Right kidney (tissue), 9 donors: ENCODE data around the gene LRRN4.

Experiments
- DNase-seq: peaks from one replicate; pipeline ENCODE4 v3.0.0-alpha.2; 2016
- long read RNA-seq, 8 donors: transcript quantifications; one replicate each; lab custom pipeline, GENCODE V29; 2026

LRRN4 gene
- long read RNA-seq, donor 1, result 0 reads
- long read RNA-seq, donor 2, partial matches to known transcripts, result 0 of 4 reads
- long read RNA-seq, donor 2, other reads (novel, unspliced or antisense), result 0 of 4 reads
- long read RNA-seq, donor 3, partial matches to known transcripts, result 0 of 3 reads
- long read RNA-seq, donor 3, other reads (novel, unspliced or antisense), result 0 of 3 reads
- long read RNA-seq, donor 4, transcript LRRN4-201 (5 exons, 2,692 nt), result major isoform, 9 of 9 reads
- long read RNA-seq, donor 4, partial matches to known transcripts, result 0 of 9 reads
- long read RNA-seq, donor 4, other reads (novel, unspliced or antisense), result 0 of 9 reads
- long read RNA-seq, donor 5, partial matches to known transcripts, result 0 of 3 reads
- long read RNA-seq, donor 5, other reads (novel, unspliced or antisense), result 0 of 3 reads
- long read RNA-seq, donor 6, result 0 reads
- long read RNA-seq, donor 7, transcript LRRN4-201 (5 exons, 2,692 nt), result major isoform, 11 of 17 reads
- long read RNA-seq, donor 7, partial matches to known transcripts, result 6 of 17 reads
- long read RNA-seq, donor 7, other reads (novel, unspliced or antisense), result 0 of 17 reads
- long read RNA-seq, donor 8, partial matches to known transcripts, result 0 of 4 reads
- long read RNA-seq, donor 8, other reads (novel, unspliced or antisense), result 0 of 4 reads

- DNase-seq, result peak; percentile 75
These were observed at the start of gene LRRN4 for GRCh38 chr20:6053776-6054688. TSS of gene LRRN4 (minus strand) at chr20:6054060. CDS start at chr20:6052799, 1,261 bp downstream.

GRCh38 chr20:6103301-6103700 is 49.4 kb upstream of the LRRN4 start:
- no peak for DNase-seq

- DNase-seq, result no peak
These were observed 47.5 kb upstream of the LRRN4 start for GRCh38 chr20:6101346-6101745.

- no peak for DNase-seq
These were observed 46.4 kb upstream of the LRRN4 start for GRCh38 chr20:6100246-6100645.

GRCh38 chr20:6099819-6100218 is 46.0 kb upstream of the LRRN4 start:
- DNase-seq, result no peak

GRCh38 chr20:6095409-6095808 is 41.5 kb upstream of the LRRN4 start:
- DNase-seq, result no peak

- no peak for DNase-seq
These were observed 40.7 kb upstream of the LRRN4 start for GRCh38 chr20:6094565-6094964.

GRCh38 chr20:6094063-6094462 is 40.2 kb upstream of the LRRN4 start:
- no peak for DNase-seq

GRCh38 chr20:6091661-6092060 is 37.8 kb upstream of the LRRN4 start:
- DNase-seq, result no peak

- no peak for DNase-seq
These were observed 33.0 kb upstream of the LRRN4 start for GRCh38 chr20:6086868-6087267.

- DNase-seq, result no peak
These were observed 30.1 kb upstream of the LRRN4 start for GRCh38 chr20:6083926-6084325.

GRCh38 chr20:6081236-6081635 is 27.4 kb upstream of the LRRN4 start:
- no peak for DNase-seq

- DNase-seq, result no peak
These were observed 25.2 kb upstream of the LRRN4 start for GRCh38 chr20:6079016-6079415.

GRCh38 chr20:6075428-6076219 is 21.8 kb upstream of the LRRN4 start:
- DNase-seq, result no peak

GRCh38 chr20:6074784-6075183 is 20.9 kb upstream of the LRRN4 start:
- no peak for DNase-seq

GRCh38 chr20:6074145-6074561 is 20.3 kb upstream of the LRRN4 start:
- peak; percentile 9 for DNase-seq

GRCh38 chr20:6070829-6071695 is 17.2 kb upstream of the LRRN4 start:
- peak; percentile 12 for DNase-seq

GRCh38 chr20:6069669-6070068 is 15.8 kb upstream of the LRRN4 start:
- DNase-seq, result no peak

GRCh38 chr20:6067763-6068318 is 14.0 kb upstream of the LRRN4 start:
- no peak for DNase-seq

GRCh38 chr20:6066582-6066981 is 12.7 kb upstream of the LRRN4 start:
- no peak for DNase-seq

GRCh38 chr20:6061544-6061943 is 7.7 kb upstream of the LRRN4 start:
- DNase-seq, result no peak
